ENCODE data around the gene FAM180A.
"Not testable (repeated sequence)": the region's sequence is repeated elsewhere in the genome, so short reads cannot be mapped to it uniquely, and the experiment has no call there.

FAM180A gene

DNA sequence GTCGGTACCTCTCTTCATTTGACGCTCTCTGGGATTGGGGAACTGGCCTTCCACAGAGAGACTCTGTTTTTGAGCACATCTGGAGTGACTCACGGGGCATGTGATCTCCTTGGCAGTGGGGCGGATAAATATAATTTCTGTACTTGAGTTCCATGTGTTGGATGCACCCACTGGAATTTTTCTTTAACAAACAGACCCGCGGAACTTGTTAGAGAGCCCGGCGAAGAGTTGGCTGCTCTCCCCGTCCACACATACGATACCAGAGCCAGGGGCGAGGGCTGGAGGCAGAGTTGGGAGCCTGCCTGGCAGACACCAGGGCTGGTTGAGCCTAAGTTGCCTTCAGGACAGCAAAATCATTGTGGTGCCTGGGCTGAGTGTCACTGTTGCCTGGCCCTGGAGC, at the start of gene FAM180A:
Gene FAM180A (minus strand): TSS at position 44 of the 400 bp plus-strand sequence. CDS start 233 bp downstream, outside the sequence.
- in situ Hi-C loops (cut with MboI; ENCODE audit: low sequenced_read_pairs): no loop called here

- in situ Hi-C loops (cut with MboI; ENCODE audit: low sequenced_read_pairs): no loop called here
Measured at GRCh38 chr7:135798095-135798494, 49.5 kb upstream of the FAM180A start.

DNA sequence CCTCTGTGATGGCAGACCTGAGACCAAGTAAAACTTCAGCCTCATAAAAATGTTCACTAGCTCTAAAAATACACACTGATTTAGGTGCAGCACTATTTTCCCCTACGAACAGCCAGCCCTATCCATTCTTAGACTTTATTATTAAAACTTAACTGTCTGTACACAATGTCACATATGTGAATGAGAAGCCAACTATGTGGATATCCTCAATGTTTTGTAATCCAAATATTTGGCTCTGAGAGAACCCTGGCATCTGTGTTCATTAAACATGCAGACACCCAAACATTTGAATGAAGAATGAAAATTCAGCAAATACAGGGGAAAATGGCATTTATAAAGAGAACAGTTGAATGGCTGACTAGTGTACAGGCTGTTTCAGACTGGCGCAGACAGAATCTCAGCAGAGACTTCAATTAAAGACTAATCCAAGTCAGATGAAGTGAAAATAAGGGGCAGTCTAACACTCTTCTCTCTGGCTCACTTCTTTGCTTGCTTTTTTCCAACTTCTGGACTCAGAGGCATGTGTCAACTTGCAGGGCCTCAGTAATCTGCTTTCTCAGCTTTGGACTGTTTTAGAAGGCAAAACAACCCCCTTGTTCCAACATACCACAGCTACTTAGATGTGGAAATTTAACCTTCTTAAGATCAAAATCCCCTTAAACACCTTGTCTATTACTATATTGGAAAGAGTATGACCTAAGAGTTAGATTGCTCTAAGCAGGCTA, 47.4 kb upstream of the FAM180A start:
- in situ Hi-C loops (cut with MboI; ENCODE audit: low sequenced_read_pairs): no loop called here

DNA sequence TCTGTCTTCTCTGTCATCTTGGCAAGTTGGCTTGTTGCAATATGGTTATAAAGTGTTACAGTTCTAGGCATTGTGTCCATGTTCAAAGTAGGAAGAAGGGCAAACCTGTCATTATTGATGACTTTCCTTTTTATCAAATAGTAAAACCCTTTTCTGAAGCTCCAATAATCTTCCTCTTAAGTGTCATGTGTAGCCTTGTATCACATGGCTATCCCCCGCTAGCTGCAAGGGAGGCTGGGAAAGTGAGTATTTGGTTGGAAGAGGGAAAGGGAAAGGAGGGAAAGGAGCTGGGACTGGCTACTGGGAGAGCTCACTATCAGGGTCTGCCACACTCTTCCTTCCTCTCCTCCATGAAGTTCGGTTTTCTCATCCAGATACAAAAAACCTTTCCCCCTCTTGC, 45.2 kb upstream of the FAM180A start:
- in situ Hi-C loops (cut with MboI; ENCODE audit: low sequenced_read_pairs): no loop called here

GRCh38 chr7:135792866-135793265, 44.3 kb upstream of the FAM180A start:
- in situ Hi-C loops (cut with MboI; ENCODE audit: low sequenced_read_pairs): no loop called here

DNA sequence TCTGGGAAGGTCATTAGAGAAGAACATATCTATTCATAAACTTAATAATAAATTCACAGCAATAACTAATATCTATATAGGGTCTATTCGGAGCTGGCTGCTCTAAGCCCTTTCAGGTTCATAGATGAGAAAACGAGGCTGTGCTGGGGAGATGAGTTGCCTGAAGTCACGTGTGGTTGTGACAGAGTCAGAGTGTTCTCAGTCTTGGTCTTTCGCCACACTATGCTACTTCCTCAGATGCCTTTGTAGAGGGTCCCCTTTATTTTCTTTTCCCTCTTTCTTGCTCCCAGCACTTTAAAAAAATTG, 43.7 kb upstream of the FAM180A start:
- in situ Hi-C loops (cut with MboI; ENCODE audit: low sequenced_read_pairs): no loop called here

DNA sequence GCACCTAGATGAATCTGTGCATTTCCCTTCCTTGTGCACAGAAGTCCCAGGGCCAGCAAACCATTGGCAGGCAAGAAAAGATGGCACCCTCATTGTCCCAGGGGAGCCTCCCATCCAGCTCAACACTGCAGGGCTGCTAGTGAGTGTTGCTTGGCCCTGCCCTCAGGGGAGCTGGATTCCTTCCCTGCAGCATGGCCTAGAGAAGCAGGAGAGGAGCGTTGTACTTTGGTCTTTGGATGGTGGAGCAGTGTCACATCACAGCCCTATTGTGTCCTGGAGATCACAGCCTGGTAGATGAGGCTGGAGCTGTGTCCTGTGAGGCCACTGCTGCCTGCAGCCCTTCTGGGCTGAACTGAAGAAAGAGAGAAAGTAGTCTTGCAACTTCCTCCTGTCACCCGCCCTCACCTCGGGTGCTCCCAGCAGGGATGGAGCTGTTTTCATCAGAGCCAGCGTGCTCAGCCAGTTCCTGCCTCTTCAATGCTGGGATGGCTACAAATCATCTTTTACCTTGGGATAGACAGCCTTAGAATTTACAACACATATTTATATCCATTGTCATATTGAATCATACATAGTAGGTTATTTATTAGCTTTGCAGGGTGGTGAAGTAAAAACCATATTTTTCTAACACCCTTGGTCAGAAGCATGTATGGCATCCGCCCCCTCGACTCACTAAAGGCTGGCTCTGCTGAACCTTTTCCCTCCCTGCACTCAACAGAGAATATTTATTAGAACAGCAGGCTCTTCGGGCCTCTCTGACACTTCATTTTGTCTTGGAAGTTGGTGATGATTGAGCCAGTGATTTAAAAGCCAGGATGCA, 43.1 kb upstream of the FAM180A start:
- in situ Hi-C loops (cut with MboI; ENCODE audit: low sequenced_read_pairs): no loop called here

DNA sequence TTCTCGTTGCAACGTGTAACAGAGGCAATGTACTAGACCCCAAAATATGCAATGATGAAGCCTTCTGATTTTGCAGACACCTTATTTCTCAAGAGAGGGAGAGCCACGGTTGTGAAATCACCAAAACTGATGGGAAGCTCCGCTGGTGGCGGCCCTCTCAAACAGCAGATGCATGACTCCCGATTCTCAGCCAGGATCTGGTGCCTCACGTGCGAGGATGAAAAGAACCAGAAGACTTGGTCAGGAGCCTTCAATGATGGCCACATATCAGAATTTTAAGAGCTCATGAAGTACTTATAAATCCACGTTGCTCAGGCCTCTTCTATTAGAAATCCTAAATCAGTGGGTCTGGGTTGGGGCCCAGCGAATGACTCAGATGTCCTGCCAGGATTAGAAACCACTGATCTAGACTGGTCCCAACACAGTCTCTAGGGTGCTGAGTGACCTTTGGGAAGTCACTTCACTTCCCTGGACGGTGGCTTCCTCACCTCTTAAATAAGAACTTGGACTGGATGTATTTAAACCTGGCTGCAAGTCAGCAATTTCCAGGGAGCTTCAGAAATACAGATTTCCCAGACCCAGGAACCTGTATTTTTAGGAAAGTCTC, 41.9 kb upstream of the FAM180A start:
- in situ Hi-C loops (cut with MboI; ENCODE audit: low sequenced_read_pairs): no loop called here

DNA sequence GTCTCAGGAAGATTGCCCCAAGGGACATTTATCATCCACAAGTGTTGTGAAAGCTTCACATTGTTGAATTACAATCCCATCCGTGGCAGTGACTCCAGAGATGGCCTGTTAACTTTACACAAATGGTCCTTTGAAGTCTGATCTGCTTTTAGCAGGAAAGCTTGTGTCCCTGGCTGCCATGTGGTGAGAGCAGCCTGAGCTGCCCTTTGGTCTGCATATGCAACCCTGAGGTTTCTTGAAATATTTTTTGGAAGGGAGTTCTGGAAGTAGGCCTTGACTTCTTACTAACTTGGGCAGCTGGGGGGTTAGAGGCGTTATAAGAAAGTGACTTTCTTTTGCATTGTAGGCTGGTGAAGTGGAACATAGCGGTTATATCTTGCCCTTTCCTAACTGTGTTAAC, 41.3 kb upstream of the FAM180A start:
- in situ Hi-C loops (cut with MboI; ENCODE audit: low sequenced_read_pairs): no loop called here

DNA sequence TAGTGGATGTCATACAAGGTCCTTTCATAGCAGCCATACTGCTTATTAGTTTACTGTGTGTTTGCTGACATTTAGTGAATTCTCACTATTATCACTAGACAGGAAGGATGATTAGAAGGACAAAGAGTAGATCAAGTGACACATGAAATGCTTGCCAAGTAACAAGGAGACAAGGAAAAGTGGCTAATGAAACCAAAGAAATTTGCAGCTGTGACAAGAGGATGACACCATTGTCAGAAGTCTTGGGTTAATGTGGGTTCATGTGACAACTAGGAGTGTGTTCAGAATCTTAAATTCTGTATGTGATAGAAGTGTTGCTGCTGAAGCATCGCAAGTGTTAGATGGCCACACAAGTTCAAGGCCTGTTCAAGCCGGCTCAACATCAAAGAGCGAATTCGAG, 40.8 kb upstream of the FAM180A start:
- in situ Hi-C loops (cut with MboI; ENCODE audit: low sequenced_read_pairs): no loop called here

- in situ Hi-C loops (cut with MboI; ENCODE audit: low sequenced_read_pairs): no loop called here
Measured at GRCh38 chr7:135786911-135787310, 38.3 kb upstream of the FAM180A start.

- in situ Hi-C loops (cut with MboI; ENCODE audit: low sequenced_read_pairs): no loop called here
Measured at GRCh38 chr7:135785065-135785464, 36.5 kb upstream of the FAM180A start.

DNA sequence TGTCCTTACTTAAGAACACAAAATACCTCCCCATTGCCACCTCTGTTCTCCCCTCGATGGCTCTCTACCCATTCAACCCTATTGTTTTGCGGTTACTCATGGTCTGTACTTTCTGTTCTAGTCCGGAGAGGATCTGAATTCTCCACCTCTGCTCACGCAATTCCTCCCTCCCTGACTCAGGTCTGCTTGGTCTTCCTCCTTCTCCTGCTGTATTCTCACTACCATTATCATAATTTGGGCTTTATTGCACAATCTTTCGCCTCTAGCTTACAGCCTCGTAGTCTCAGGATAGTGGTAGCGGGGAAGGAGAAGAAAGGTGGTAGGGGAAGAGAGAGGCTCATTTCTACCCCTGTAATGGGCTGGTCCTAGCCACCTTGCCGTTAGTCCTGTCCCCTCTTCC, 35.4 kb upstream of the FAM180A start:
- in situ Hi-C loops (cut with MboI; ENCODE audit: low sequenced_read_pairs): no loop called here

- in situ Hi-C loops (cut with MboI; ENCODE audit: low sequenced_read_pairs): no loop called here
Measured at GRCh38 chr7:135782801-135783200, 34.2 kb upstream of the FAM180A start.

- in situ Hi-C loops (cut with MboI; ENCODE audit: low sequenced_read_pairs): no loop called here
Measured at GRCh38 chr7:135782377-135782776, 33.8 kb upstream of the FAM180A start.

GRCh38 chr7:135777626-135778398, 29.2 kb upstream of the FAM180A start:
- in situ Hi-C loops (cut with MboI; ENCODE audit: low sequenced_read_pairs): no loop called here

DNA sequence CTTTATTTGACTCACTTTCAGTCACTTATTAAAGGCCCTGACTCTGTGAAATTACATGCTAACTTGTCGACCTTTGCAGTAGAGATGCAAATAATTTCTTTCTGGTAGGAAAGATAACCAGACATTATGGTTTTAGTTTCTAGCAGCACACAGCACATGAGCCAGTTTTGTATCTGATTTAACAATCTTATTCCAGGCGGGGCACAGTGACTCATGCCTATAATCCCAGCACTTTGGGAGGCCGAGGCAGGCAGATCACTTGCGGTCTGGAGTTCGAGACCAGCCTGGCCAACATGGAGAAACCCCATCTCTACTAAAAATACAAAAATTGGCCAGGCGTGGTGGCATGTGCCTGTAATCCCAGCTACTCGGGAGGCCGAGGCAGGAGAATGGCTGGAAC, 27.3 kb upstream of the FAM180A start:
- in situ Hi-C loops (cut with MboI; ENCODE audit: low sequenced_read_pairs): not testable (repeated sequence)

DNA sequence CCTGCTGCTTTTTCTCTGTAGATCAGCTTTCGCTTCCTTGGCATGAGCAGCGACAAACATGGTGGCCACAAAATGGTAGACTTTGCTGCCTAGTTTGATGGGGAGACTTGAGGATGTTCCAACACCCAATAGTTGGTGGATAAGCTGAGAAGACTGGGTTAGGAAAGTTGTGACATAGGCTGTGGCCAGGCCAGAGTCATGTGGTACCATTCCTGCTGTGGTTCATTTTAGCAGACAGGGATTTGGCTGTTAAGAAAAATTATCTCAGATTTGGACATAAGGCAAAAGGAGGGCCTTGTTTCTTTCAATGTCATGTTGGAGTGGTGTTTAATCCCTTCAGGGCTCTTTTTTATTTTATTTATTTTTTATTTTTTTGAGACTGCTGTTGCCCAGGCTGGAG, 26.6 kb upstream of the FAM180A start:
- in situ Hi-C loops (cut with MboI; ENCODE audit: low sequenced_read_pairs): no loop called here

GRCh38 chr7:135774284-135774683, 25.7 kb upstream of the FAM180A start:
- in situ Hi-C loops (cut with MboI; ENCODE audit: low sequenced_read_pairs): no loop called here

DNA sequence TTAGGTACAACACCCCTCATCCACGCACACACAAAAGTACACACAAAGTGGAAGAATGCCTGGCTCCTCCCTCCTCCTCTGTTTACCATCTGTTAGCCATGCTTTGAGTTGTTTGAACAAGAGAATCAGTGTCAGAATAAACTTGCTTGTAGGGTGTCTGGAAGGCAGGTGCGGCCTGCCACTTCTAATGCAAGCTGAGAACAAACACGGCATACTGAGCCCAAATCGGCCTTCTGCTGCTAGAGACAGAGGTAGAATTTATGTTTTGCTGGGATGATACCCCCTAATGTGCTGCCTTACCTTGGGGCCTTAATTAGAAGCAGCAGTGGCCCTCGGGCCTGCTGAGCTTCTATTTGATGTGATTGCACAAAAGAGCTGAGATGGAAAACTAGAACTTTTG, 24.9 kb upstream of the FAM180A start:
- in situ Hi-C loops (cut with MboI; ENCODE audit: low sequenced_read_pairs): no loop called here

- in situ Hi-C loops (cut with MboI; ENCODE audit: low sequenced_read_pairs): no loop called here
Measured at GRCh38 chr7:135772639-135773222, 24.1 kb upstream of the FAM180A start.
